NCI-H2107 treated with DMSO at 0.1 percent for 48 hours (cell line): ENCODE measurements around the gene ITFG2.

Experiments used
- DNase-seq: peaks from one replicate; lab custom pipeline; 2025; ENCODE audit not compliant: unreplicated experiment; lab: John Stamatoyannopoulos, UW

The ITFG2 gene

DNA sequence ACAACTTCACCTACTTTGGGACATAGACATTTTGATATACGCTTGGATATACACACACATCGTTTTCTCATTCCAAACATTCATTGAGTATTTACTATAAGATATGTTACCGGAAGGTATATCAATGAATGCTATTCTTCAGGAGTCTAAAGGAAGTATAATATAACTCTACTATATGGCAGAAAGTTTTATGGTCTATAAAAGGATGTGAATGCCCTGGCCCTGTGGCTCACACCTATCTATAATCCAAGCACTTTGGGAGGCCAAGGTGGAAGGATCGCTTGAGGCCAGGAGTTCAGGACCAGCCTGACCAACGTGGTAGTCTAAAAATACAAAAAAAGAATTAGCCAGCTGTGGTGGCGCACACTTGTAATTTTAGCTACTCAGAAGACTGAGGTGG lies 16.8 kb downstream of the ITFG2 start:
- DNase-seq = no peak

DNA sequence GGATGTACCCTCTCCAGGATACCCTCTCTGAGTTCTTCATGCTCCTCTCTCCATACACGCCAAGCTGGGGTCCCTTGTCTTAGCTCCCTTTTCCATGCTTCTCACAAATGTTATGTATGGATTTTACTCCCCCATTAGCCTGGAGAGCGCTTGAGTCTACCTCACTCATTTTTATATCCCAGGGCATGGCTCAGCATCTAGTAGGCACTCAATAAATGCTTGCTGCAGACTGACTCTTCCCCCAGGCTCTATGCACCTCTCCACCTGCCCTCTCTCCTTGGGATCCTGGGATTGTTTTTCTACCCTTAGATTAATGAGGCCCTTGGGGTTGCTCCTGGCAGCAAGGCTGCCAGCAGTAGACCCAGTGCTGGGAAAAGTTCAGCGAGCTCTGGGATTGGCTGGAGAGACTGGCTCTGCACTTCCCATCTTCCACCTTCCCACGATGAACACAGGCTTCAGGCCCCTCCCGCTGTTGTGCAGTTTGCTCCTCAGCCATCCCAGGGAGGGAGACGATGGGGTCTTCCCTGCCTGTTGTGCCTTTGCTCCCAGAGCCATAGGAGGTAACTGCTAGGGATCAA lies 20.2 kb downstream of the ITFG2 start:
- peak; percentile 49 for DNase-seq

DNA sequence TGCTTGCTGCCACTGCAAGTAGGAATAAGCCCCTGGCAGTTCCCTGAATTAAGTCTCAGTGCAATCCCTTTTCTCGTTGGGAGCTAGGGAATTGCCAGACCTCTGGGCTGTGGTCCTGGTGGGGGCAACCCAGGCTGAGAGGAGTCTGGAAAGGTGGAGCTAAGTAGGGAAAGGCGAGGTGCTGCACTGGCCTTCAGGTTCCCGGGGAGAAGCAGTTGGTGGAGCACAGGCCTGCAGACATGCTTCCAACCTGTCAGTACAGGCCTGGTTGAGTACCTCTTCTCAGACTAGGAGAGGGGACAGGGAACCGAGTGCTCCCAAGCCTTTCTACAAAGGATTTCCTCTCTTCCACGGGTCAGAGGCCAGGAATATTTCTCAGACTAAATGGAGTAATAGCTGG lies 20.9 kb downstream of the ITFG2 start:
- no peak for DNase-seq

DNA sequence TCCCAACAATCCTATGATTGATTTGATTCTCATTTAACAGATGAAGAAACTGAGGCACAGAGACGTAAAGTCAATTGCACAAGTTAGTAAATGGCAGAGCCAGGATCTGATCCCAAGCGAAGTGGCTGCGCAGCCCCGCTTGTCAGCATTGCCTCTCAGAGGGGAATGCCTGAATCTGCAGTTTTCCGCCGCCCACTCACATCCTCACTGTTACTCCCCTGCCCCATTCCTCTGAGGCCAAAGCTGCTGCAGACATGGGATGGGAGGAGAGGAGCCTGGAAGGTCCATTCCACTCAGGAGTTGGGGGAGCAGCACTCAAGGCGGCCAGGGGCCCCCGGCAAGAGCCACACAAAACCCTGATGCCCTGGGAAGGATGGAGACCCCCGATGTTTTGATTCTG lies 21.3 kb downstream of the ITFG2 start:
- DNase-seq = no peak

DNA sequence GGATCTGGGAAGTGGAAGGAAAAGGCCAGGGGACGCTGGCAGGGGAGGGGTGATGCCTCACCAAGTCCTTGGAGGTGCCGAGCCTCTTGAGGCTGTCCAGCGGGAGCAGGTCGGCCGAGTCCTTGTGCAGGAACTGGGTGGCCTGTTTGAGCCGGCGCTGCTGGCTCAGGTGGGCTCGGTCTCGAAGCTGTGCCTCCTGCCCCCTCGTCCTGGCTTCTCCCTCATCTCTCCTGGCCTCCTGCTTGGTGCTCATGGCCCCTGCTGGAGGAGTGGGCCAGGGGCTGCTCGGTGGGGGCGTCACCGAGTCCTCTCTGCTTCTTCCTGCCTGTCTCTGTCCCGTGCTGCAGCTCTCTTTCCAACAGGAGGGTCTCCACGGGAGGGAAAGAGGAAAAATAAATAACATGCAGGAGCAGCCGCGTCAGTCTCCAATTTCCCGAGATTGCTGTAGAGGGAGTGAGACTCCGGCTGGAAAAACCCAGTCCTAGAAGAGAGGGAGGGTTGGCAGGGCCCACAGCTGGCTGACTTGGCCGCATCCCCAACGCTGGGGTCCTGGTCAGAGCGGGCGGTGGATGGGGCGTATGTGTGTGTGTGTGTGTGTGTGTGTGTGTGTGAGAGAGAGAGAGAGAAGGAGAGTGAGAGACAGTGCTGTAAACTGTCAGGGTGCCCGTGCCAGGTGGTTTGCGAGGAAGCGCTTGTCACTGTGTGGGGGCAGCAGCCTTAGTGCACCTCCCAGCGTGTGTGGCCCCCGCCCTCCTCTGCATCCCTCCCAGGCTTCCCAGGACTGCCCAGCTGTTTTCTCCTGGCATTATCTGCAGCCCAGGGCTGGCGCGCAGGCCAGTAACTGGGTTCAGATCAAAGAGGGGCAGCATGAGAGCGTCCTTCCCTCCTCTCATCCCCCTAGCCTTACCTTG lies 22.4 kb downstream of the ITFG2 start, which contains the start of gene NRIP2:
TSS of gene NRIP2 (minus strand) at position 455 of the 911 bp plus-strand sequence. CDS start at position 403, 52 bp downstream.
- peak; percentile 66 for DNase-seq

DNA sequence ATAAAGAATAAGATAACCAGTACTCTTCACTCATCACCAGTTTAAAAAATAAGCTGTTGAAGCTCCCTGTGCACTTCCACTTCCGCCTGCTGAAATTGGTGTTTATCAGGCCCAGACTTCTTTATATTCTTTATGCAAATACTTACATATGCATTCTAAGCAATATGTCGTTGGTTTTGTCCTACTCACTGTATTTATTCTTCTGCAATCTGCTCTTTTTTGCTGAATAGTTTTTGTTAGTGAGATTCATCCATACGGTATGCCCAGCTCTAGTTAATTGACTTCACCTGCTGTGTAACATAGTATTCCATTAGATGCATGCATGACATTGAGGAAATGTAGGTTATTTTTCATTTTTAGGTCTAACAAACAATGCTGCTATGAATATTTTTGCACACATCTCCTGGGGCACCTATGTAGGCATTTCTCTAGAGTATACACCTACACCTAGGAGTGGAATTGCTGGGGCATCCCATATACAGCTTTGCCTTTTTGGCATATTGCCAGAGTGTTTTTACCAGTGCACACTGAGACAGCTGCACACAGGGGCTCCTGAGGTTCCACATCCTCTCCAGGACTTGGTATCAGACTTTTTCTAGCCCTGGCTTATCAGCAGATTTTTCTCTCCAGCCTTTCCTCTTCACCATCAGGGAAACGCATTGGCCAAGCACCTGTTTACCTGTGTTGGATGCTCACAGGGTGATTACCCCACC lies 23.4 kb downstream of the ITFG2 start:
- DNase-seq = no peak

DNA sequence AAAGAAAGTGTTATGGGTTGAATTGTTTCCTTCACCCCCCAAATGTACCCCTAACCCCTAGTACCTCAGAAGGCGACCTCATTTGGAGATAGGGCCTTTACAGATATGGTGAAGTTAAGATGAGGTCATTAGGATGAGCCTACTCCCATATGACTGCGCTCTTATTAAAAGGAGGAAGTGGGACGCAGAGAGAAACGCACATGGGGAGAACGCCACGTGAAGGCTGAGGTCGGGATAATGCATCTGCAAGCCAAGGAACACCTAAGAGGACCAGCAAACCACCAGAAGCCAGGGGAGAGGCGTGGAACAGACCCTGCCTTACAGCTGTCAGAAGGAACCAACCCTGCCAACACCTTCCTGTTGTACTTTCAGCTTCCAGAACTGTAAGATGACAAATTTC lies 24.1 kb downstream of the ITFG2 start:
- DNase-seq = no peak

DNA sequence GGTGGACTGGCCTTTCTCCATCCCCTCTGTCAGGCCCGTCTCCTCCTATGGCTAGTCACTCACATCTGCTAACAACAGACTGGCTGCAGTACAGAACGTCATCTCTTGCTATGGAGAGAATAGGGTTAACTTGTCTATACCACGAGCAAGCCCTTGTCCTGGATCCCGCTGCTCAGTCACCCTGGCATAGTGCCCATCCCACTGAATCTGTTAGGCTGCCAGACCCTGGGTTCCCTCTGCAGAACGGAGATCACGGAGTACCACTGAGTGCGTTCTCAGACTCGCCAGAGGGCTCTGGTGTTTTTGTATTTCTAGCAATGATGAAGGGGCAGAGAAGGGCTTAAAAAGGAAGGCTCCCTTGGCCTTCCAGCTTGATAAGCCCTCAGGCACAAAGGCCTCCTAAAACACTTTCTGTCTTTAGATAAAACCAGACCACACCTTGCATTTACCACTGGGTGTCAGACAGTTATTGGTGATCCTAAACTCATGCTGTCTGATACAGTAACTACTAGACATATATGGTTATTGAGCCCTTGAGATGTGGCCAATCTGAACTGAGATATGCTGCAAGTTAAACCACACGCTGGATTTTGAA lies 28.7 kb downstream of the ITFG2 start:
- peak; percentile 25 for DNase-seq

DNA sequence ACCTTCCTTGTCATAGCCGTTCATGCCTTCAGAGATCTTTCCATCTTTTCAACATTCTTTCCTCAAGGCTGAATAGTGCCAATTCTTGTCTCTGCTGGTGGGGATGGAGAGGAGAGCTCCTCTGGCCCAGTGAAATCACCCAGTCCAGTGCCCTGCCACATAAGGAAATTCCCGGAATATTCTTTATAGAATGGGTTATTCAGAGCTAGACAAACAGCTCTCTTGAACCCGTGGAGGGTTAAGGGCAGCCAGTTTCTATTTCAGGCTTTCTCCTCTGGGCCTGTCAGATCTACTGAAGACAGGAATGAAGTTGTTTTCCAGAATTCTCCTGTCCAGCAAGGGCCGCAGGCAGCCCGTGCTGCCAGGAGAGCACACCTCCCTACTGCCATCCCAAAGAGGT lies 30.5 kb downstream of the ITFG2 start:
- no peak for DNase-seq

DNA sequence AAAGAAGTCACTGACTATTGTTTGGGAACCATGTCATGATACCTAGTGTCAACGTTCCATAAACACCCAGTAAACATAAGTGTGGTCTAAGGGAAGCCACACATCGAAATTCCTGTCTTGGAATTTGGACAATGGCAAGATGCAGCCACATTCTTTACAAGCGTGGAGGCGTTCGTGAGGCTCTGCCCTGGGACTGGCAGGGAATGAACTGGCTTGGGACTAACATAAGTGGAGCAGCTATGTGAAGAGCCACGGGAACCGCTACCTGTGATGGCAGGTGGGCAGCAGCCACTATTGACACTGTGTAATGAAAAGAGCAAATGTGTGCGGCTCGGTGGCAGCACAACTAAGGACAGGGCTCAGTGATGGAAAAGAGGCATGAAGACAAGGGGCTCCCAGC lies 32.3 kb downstream of the ITFG2 start:
- no peak for DNase-seq

DNA sequence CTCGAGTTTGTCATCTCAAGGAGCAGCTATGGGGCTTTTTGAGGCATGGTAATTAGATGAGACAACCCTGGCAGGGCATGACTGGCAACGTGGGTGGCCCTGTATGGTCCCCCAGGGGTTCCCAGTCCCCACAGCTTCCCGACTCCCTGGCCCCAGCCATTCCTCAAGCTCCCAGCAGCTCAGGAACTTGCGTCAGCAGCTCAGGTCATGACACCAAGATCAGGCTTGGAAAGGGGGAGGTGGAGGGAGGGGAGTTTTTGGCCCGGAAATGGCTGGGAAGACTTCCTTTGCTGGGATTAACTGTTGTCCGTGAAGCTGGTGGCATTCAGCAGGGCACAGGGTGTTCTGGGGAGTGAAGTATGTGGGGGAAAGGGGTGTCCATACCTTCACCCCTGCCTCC lies 32.8 kb downstream of the ITFG2 start:
- no peak for DNase-seq

DNA sequence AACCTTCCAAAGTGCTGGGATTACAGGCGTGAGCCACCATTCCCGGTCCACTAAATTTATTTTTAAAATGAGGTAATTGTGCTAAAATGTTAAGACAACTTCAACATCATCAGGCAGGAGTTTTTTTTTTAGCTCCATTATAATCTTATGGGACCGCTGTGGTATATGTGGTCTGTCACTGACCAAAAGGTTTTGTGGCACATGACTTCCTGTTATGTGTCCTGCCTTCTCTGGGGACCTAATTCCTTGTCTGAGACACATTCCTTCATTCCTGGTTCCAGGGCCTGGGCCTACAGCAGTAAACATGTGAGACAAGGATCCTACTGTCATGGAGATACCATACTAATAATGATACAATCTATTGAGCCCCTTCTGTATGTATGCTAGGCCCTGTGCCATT lies 39.5 kb downstream of the ITFG2 start:
- no peak for DNase-seq

DNA sequence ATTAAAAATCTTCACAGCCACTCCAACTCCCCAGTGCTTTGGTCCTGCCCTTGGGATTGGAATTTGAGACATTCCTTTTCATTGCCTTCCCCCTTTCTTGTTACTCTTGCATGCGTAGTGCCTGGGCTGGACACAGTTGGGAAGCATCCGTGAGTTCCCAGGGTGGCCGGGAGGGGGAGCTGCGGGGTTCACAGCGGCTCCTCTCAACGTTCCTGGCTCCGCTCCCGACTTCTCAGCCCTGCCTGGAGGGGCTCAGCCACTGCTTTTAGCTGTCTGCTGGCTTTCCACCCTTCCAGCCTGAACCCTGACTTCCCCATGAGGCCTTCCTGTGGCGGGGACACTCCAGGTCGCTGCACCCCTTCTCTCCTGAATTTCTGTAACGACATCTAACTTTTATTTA lies 41.2 kb downstream of the ITFG2 start:
- peak; percentile 33 for DNase-seq

DNA sequence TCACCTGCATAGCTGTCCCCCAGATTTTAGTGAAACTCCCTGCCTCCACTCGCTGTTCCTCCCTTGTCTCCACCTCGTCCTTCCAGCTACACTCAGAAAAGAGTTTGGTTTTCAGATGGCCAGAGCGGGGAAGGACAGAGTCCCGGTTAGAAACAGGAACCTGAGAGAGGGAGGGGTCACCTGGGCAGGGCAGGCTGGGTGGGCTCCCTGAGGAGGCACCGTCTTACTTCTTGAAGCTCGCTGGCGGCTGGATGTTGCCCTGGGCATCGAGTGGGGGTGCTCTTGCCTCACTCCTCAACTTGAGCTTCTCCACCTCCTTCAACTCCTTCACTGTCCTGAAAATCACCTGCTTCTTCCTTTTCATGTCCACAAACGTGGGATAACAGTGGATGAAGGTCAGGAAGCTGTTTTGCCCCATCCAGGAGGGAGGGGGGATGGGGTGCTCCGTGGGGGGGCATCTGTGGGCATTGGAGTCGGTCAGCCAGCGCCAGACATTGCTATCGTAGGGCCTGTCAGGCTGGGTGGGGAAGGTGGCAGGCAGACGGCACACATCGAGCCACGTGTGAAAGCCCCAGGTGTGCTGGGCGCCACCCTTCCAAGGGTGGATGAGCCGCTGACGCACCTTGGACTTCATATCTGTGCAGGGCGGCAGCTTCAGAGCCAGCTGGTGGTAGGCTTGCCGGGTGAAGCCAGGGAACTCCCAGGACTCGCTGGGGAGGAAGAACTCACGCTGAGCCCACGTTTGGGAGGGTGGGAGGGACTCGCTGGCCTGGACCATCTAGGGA lies 42.4 kb downstream of the ITFG2 start:
- no peak for DNase-seq

DNA sequence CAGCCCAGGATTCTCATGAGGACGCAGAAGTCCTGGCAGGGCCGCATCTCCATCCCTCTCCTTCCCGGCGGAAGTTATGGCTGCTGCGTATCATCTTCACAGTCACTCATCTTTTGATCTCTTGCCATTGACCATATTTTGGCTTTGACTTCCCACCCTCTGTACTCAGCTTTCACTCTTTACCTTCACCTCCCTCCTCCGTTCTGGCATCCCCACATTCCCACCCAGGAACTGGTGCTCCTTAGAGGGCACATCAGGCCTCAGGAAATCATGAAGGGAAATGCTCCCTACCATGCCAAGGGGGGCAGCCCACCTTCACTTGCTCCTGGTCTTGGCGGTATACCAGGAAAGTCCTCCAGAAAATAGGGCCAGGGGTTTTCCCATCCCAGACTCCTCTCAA lies 43.1 kb downstream of the ITFG2 start:
- no peak for DNase-seq

DNA sequence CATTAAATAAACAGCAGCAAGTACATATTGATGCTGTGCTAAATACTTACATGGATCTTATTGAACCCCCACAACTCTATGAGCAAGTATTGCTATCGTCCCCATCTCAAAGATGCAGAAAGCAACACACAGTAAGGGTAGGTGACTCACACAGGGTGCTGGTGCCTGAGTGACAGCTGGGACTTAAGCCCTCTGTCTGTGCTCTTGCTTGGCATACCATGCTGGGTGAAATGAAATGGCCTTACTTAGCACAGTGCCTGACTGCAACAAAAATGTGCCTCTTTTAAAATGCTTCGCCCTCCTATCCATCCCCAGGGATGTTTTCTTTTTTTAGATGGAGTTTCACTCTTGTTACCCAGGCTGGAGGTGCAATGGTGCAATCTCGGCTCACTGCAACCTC lies 43.6 kb downstream of the ITFG2 start:
- DNase-seq = no peak

DNA sequence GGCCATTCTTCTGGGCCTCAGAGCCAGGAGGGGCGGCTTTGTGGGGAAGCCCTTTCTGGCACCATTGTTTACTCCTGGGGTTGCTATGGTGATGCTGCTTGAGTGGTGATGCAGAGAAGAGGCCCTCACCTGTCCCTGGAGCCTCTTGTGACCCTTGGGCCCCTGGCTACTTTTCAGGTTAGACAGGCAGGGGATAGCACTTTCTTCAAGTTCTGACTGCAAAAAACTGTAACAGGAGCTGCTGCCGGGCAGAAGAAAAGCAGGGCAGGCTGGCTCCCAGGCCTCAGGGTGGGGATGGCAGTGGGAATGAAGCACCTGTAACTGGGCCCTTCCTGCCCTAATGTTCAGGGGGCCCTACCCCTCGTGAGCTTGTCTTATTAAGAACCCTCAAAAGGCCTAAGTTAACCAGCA lies 44.6 kb downstream of the ITFG2 start, which contains the start of gene TEX52:
TSS of gene TEX52 (minus strand) at position 19 of the 411 bp plus-strand sequence. CDS start at position 6, 13 bp downstream.
- no peak for DNase-seq

DNA sequence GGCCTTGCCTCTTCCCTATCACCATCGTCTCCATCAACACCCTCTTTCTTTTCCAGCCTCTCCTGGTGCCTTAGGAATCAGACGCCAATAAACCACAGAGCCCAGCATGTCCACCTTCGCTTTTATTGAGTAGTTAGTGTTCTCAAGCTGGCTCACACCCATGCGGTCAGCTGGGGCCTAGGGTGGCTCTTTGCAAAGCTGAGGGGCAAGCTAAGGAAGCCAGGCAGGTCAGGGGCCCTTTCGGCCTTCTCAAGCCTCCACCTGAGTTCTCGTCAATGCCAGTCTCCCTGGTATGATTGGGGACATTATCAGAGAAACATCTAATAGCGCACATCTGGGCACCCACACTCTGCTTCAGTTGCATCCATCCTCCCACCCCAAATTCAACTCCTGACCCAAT lies 45.1 kb downstream of the ITFG2 start:
- no peak for DNase-seq

DNA sequence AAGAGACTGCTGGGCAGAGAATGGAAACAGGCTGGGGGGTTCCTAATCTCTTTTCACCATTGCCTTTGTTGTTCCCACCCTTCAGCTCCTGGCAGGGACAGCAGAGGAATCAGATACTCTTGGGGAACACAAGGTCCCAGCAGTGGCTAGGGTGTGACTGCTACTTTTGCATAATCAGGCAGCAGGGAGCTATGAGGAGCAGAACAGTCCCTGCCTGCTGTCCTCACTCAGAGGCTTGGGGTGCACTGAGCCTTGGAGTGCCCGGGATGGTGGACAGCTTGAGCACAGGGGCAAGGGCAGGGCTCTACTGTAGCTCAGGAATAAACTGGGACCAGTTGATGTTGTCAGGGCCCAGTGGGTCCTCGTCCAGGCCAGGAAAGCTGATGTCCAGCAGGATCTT lies 45.9 kb downstream of the ITFG2 start:
- DNase-seq = no peak

DNA sequence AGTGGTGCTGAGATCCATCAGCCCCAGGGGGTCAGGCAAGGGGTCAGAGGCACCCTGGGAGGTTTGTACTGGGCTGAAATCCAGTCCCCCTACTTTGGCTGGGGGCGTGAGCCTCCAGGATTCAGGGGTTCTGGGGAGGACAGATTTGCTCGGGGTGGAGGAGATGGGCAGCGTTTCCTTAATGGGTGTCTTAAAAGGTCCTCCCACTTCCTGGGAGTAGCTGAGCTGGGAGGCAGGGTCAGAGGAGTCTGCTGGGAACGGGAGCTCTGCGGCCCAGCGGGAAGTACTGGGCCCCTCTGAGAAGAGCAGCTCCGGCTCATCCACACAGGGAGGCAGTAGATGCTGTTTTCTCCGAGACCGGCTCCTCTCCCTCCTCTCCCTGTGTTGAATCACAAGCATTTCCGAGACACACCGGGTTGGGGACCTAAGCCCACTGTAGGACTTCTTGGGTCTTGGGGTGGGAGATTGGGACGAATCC lies 46.5 kb downstream of the ITFG2 start:
- DNase-seq = no peak
